HEK293 (cell line): Measurements from ENCODE around the gene NDRG3.

Source experiments
- CTCF ChIA-PET: fragments of 350-600 bp; formaldehyde crosslinking; extraction: SDS; loops from one replicate; lab custom pipeline; 2021; ENCODE audit warnings: antibody characterized with exemption; lab: Yijun Ruan, JAX
- POLR2A ChIA-PET: fragments of 300-600 bp; formaldehyde crosslinking; extraction: SDS; loops from one replicate; lab custom pipeline; 2020; ENCODE audit warnings: antibody characterized with exemption, inconsistent platforms; lab: Yijun Ruan, JAX
- H3K27ac ChIP-seq: fragments of 200-500 bp; sonication (Bioruptor generic); 2 replicates; pipeline ENCODE4 v1.5.1; 2014; ENCODE audit warnings: low read depth, low read length, control low read depth, inconsistent platforms; ENCODE audit errors: extremely low read depth
- H3K36me3 ChIP-seq, 2 experiments: fragments of 200-500 bp in 1 of 2; sonication (Bioruptor generic) in 1 of 2; 1 replicate in 1 of 2; 2 replicates in 1 of 2; pipeline ENCODE4 v1.5.1; 2014 to 2017; ENCODE audit warnings: inconsistent platforms in 2 of 2, low read length in 2 of 2; ENCODE audit not compliant: control insufficient read depth in 2 of 2, insufficient read depth in 1 of 2
- H3K4me1 ChIP-seq: fragments of 200-500 bp; sonication (Bioruptor generic); 2 replicates; pipeline ENCODE4 v1.5.1; 2014; ENCODE audit warnings: mild to moderate bottlenecking, low read length, inconsistent platforms; ENCODE audit not compliant: control insufficient read depth, insufficient read depth
- H3K4me3 ChIP-seq: 2 replicates; pipeline ENCODE4 v1.5.1; 2011; ENCODE audit warnings: low read depth, mild to moderate bottlenecking, control low read depth, low read length, moderate library complexity
- H3K9me3 ChIP-seq: fragments of 200-500 bp; sonication (Bioruptor generic); 2 replicates; pipeline ENCODE4 v1.5.1; 2014; ENCODE audit warnings: low read depth, low read length, inconsistent platforms; ENCODE audit not compliant: control insufficient read depth, insufficient read depth
- GLIS1 ChIP-seq: fragments of 450-650 bp; formaldehyde crosslinking; IDR thresholded peaks from 2 replicates; pipeline ENCODE4 v1.5.1; 2016; ENCODE audit warnings: missing biosample characterization, missing genetic modification characterization
- HOXA7 ChIP-seq: sonication (generic); formaldehyde crosslinking; IDR thresholded peaks from 2 replicates; pipeline ENCODE4 v1.8.1; 2022; ENCODE audit warnings: missing genetic modification reagents, borderline replicate concordance
- KLF1 ChIP-seq: fragments of 450-650 bp; formaldehyde crosslinking; IDR thresholded peaks from 2 replicates; pipeline ENCODE4 v1.5.1; 2016; ENCODE audit warnings: missing biosample characterization, missing genetic modification characterization
- KLF9 ChIP-seq: fragments of 450-650 bp; formaldehyde crosslinking; IDR thresholded peaks from 2 replicates; pipeline ENCODE4 v1.5.1; 2016; ENCODE audit warnings: missing biosample characterization, missing genetic modification characterization, low read depth
- ZNF211 ChIP-seq: fragments of 450-650 bp; formaldehyde crosslinking; IDR thresholded peaks from 2 replicates; pipeline ENCODE4 v1.5.1; 2016; ENCODE audit warnings: low read depth, missing biosample characterization, missing genetic modification characterization
- ZNF292 ChIP-seq: fragments of 450-650 bp; formaldehyde crosslinking; IDR thresholded peaks from 2 replicates; pipeline ENCODE4 v1.5.1; 2016; ENCODE audit warnings: low read depth, missing biosample characterization, missing genetic modification characterization, borderline replicate concordance
- ZNF394 ChIP-seq: fragments of 450-650 bp; formaldehyde crosslinking; IDR thresholded peaks from 2 replicates; pipeline ENCODE4 v1.5.1; 2016; ENCODE audit warnings: missing biosample characterization, missing genetic modification characterization, mild to moderate bottlenecking, moderate library complexity, borderline replicate concordance
- ZNF544 ChIP-seq: fragments of 450-650 bp; formaldehyde crosslinking; IDR thresholded peaks from 2 replicates; pipeline ENCODE4 v1.5.0; 2017; ENCODE audit warnings: missing biosample characterization, missing genetic modification characterization
- ZNF549 ChIP-seq: fragments of 450-650 bp; IDR thresholded peaks from 2 replicates; pipeline ENCODE4 v1.5.1; 2018; ENCODE audit warnings: missing biosample characterization, missing genetic modification characterization, mild to moderate bottlenecking, inconsistent platforms, moderate library complexity
- ZNF660 ChIP-seq: fragments of 450-650 bp; IDR thresholded peaks from 2 replicates; pipeline ENCODE4 v1.5.1; 2018; ENCODE audit warnings: missing biosample characterization, mild to moderate bottlenecking, missing genetic modification characterization
- ZNF777 ChIP-seq: fragments of 450-650 bp; formaldehyde crosslinking; IDR thresholded peaks from 2 replicates; pipeline ENCODE4 v1.5.1; 2017; ENCODE audit warnings: missing biosample characterization, missing genetic modification characterization, borderline replicate concordance
- ZNF830 ChIP-seq: fragments of 450-650 bp; IDR thresholded peaks from 2 replicates; pipeline ENCODE4 v1.5.0; 2018; ENCODE audit warnings: missing biosample characterization, missing genetic modification characterization, low read depth, mild to moderate bottlenecking, moderate library complexity
- ZSCAN16 ChIP-seq: fragments of 450-650 bp; formaldehyde crosslinking; IDR thresholded peaks from 2 replicates; pipeline ENCODE4 v1.5.1; 2016; ENCODE audit warnings: missing biosample characterization, missing genetic modification characterization
- TF ChIP-seq, protein P1 (sequence below): fragments of 450-650 bp; formaldehyde crosslinking; IDR thresholded peaks from 2 replicates; pipeline ENCODE4 v1.5.1; 2017; ENCODE audit warnings: missing biosample characterization, missing genetic modification characterization
- TF ChIP-seq, protein P2 (sequence below): IDR thresholded peaks from 2 replicates; pipeline ENCODE4 v1.6.1; 2011; ENCODE audit warnings: mild to moderate bottlenecking, low read depth, low read length, borderline replicate concordance
- TF ChIP-seq, protein P3 (sequence below): fragments of 450-650 bp; formaldehyde crosslinking; IDR thresholded peaks from 2 replicates; pipeline ENCODE4 v1.5.1; 2016; ENCODE audit warnings: missing biosample characterization, missing genetic modification characterization
- TF ChIP-seq, protein P4 (sequence below): fragments of 450-650 bp; formaldehyde crosslinking; IDR thresholded peaks from 2 replicates; pipeline ENCODE4 v1.5.1; 2016; ENCODE audit warnings: missing biosample characterization, missing genetic modification characterization
- TF ChIP-seq, protein P5 (sequence below): fragments of 450-650 bp; formaldehyde crosslinking; IDR thresholded peaks from 2 replicates; pipeline ENCODE4 v1.5.1; 2016; ENCODE audit warnings: missing biosample characterization, missing genetic modification characterization
- TF ChIP-seq, protein P6 (sequence below): fragments of 450-650 bp; formaldehyde crosslinking; IDR thresholded peaks from 2 replicates; pipeline ENCODE4 v1.5.1; 2016; ENCODE audit warnings: missing biosample characterization, missing genetic modification characterization

The NDRG3 gene

DNA sequence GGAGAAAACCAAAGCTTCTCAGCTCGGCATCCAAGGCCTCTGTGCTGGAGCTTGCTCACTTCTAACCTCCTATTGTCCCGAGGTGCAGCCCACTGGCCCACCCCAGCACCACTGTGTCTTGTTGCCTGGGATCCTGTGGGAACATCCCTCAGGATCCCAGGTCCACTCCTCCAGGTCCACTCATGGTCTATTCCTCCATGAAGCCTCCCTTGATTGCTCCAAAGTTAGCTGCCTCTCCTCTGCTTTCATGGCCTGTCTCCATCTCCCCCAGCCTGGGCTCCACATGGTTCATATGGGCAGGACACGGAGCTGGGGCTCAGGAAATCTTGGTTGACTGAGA is 113.8 kb downstream of the NDRG3 start:
- Histone ChIP-seq H3K27ac (no peak overlapping the region), H3K4me3 (no peak overlapping the region)
- TF ChIP-seq ZNF660 (tag by site-specific recombination), result no peak
- no peak for TF ChIP-seq GLIS1 (tag by site-specific recombination)
- TF ChIP-seq KLF1 (tag by site-specific recombination), result no peak
- TF ChIP-seq ZNF292 (tag by site-specific recombination), result no peak
- no peak for TF ChIP-seq ZSCAN16 (tag by site-specific recombination)
- no peak for TF ChIP-seq ZNF394
- TF ChIP-seq ZNF830 (tag by site-specific recombination), result no peak
- TF ChIP-seq HOXA7 (CRISPR knock-in tag), result no peak
- TF ChIP-seq, protein P1, sequence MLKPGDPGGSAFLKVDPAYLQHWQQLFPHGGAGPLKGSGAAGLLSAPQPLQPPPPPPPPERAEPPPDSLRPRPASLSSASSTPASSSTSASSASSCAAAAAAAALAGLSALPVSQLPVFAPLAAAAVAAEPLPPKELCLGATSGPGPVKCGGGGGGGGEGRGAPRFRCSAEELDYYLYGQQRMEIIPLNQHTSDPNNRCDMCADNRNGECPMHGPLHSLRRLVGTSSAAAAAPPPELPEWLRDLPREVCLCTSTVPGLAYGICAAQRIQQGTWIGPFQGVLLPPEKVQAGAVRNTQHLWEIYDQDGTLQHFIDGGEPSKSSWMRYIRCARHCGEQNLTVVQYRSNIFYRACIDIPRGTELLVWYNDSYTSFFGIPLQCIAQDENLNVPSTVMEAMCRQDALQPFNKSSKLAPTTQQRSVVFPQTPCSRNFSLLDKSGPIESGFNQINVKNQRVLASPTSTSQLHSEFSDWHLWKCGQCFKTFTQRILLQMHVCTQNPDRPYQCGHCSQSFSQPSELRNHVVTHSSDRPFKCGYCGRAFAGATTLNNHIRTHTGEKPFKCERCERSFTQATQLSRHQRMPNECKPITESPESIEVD, result no peak
- TF ChIP-seq KLF9 (tag by site-specific recombination), result no peak
- TF ChIP-seq, protein P2, sequence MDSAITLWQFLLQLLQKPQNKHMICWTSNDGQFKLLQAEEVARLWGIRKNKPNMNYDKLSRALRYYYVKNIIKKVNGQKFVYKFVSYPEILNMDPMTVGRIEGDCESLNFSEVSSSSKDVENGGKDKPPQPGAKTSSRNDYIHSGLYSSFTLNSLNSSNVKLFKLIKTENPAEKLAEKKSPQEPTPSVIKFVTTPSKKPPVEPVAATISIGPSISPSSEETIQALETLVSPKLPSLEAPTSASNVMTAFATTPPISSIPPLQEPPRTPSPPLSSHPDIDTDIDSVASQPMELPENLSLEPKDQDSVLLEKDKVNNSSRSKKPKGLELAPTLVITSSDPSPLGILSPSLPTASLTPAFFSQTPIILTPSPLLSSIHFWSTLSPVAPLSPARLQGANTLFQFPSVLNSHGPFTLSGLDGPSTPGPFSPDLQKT, result no peak
- TF ChIP-seq, protein P3, sequence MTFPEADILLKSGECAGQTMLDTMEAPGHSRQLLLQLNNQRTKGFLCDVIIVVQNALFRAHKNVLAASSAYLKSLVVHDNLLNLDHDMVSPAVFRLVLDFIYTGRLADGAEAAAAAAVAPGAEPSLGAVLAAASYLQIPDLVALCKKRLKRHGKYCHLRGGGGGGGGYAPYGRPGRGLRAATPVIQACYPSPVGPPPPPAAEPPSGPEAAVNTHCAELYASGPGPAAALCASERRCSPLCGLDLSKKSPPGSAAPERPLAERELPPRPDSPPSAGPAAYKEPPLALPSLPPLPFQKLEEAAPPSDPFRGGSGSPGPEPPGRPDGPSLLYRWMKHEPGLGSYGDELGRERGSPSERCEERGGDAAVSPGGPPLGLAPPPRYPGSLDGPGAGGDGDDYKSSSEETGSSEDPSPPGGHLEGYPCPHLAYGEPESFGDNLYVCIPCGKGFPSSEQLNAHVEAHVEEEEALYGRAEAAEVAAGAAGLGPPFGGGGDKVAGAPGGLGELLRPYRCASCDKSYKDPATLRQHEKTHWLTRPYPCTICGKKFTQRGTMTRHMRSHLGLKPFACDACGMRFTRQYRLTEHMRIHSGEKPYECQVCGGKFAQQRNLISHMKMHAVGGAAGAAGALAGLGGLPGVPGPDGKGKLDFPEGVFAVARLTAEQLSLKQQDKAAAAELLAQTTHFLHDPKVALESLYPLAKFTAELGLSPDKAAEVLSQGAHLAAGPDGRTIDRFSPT (tag by site-specific recombination), result no peak
- no peak for TF ChIP-seq ZNF211
- no peak for TF ChIP-seq ZNF544 (tag by site-specific recombination)
- TF ChIP-seq, protein P4, sequence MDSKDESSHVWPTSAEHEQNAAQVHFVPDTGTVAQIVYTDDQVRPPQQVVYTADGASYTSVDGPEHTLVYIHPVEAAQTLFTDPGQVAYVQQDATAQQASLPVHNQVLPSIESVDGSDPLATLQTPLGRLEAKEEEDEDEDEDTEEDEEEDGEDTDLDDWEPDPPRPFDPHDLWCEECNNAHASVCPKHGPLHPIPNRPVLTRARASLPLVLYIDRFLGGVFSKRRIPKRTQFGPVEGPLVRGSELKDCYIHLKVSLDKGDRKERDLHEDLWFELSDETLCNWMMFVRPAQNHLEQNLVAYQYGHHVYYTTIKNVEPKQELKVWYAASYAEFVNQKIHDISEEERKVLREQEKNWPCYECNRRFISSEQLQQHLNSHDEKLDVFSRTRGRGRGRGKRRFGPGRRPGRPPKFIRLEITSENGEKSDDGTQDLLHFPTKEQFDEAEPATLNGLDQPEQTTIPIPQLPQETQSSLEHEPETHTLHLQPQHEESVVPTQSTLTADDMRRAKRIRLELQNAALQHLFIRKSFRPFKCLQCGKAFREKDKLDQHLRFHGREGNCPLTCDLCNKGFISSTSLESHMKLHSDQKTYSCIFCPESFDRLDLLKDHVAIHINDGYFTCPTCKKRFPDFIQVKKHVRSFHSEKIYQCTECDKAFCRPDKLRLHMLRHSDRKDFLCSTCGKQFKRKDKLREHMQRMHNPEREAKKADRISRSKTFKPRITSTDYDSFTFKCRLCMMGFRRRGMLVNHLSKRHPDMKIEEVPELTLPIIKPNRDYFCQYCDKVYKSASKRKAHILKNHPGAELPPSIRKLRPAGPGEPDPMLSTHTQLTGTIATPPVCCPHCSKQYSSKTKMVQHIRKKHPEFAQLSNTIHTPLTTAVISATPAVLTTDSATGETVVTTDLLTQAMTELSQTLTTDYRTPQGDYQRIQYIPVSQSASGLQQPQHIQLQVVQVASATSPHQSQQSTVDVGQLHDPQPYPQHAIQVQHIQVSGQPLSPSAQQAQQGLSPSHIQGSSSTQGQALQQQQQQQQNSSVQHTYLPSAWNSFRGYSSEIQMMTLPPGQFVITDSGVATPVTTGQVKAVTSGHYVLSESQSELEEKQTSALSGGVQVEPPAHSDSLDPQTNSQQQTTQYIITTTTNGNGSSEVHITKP, result no peak
- TF ChIP-seq ZNF549, result no peak
- TF ChIP-seq, protein P5, sequence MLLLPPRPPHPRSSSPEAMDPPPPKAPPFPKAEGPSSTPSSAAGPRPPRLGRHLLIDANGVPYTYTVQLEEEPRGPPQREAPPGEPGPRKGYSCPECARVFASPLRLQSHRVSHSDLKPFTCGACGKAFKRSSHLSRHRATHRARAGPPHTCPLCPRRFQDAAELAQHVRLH (tag by site-specific recombination), result no peak
- no peak for TF ChIP-seq ZNF777 (tag by site-specific recombination)
- TF ChIP-seq, protein P6, sequence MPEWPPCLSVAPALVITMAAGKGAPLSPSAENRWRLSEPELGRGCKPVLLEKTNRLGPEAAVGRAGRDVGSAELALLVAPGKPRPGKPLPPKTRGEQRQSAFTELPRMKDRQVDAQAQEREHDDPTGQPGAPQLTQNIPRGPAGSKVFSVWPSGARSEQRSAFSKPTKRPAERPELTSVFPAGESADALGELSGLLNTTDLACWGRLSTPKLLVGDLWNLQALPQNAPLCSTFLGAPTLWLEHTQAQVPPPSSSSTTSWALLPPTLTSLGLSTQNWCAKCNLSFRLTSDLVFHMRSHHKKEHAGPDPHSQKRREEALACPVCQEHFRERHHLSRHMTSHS (tag by site-specific recombination), result no peak
- TF ChIP-seq, all 188 proteins: peak for 0
- Histone ChIP-seq H3K4me1 (no peaks in the 10 kb centered on the region), H3K9me3 (no peaks in the 10 kb centered on the region), H3K36me3 (no peaks in the 10 kb centered on the region)
- CTCF ChIA-PET, result interaction anchor here (0.6 to 1.1 kb wide), 2 partner anchors 20 to 374 kb away, joined by 3 to 4 read pairs; no protein-coding TSS in a partner anchor
- POLR2A ChIA-PET, result no interaction called here
